Stomach (tissue), 4 donors: ENCODE results near the gene VCPKMT.

Experiments
- CTCF ChIP-seq, 7 experiments: fragments of 450-650 bp in 4 of 7; fragments of 200-600 bp in 3 of 7; sonication (generic) in 3 of 7; IDR thresholded peaks; one replicate each; pipeline ENCODE4 v1.5.1; 2016 to 2019; ENCODE audit warnings: antibody characterized with exemption in 7 of 7, control low read depth in 2 of 7, mild to moderate bottlenecking in 1 of 7
- EP300 ChIP-seq: sonication (generic); formaldehyde crosslinking; IDR thresholded peaks from one replicate; pipeline ENCODE4 v1.6.1; 2017; ENCODE audit warnings: antibody characterized with exemption
- POLR2A ChIP-seq, 4 donors: fragments of 450-650 bp; IDR thresholded peaks; one replicate each; pipeline ENCODE4 v1.6.1; 2016; ENCODE audit warnings: antibody characterized with exemption in 4 of 4, control low read depth in 2 of 4, mild to moderate bottlenecking in 1 of 4, moderate library complexity in 1 of 4

GRCh38 chr14:50148799-50149198 is 32.4 kb upstream of the VCPKMT start:
- no peak for TF ChIP-seq POLR2A (IDR thresholded peaks at IDR 0.05)
- TF ChIP-seq EP300, result no peak
- no peak for TF ChIP-seq CTCF (IDR thresholded peaks at IDR 0.05)
